Fibroblast of the aortic adventitia (primary cell): ENCODE results near the gene ERCC6L2. TPM values are rescaled to one million over a fixed set of nuclear protein-coding genes. Genes with fewer than 3 reads are reported as not detected.

Experiments
- DNase-seq: peaks from one replicate; pipeline ENCODE4 v3.0.0-alpha.2; 2010; ENCODE audit warnings: low read depth
- H3K4me3 ChIP-seq: 2 replicates; pipeline ENCODE4 v1.5.1; 2011; ENCODE audit warnings: low read depth, mild to moderate bottlenecking, control low read depth, low read length, moderate library complexity
- CTCF ChIP-seq: IDR thresholded peaks from 2 replicates; pipeline ENCODE4 v1.5.1; 2011; ENCODE audit warnings: mild to moderate bottlenecking, low read length, control low read depth, inconsistent platforms; ENCODE audit not compliant: insufficient read depth
- total RNA-seq: library from RNA; depleted of rRNA; stranded (reverse); fragments of >200 nt; gene quantifications from 2 replicates; pipeline ENCODE4 v1.2.3, GENCODE V29; 2012; ENCODE audit warnings: low replicate concordance

The ERCC6L2 gene
- total RNA-seq, 1 donor: 93.3 TPM

GRCh38 chr9:95864852-95865580 lies 10.5 kb upstream of the ERCC6L2 start:
- H3K4me3 ChIP-seq: no peak overlapping the region
- DNase-seq: no peak
- no peak for TF ChIP-seq CTCF

- no peak for DNase-seq
- no peak for TF ChIP-seq CTCF
- no peak overlapping the region for H3K4me3 ChIP-seq
Measured at GRCh38 chr9:95870352-95870751, 5.1 kb upstream of the ERCC6L2 start.

GRCh38 chr9:95870906-95871305 lies 4.6 kb upstream of the ERCC6L2 start:
- TF ChIP-seq CTCF: no peak
- no peak for DNase-seq
- H3K4me3 ChIP-seq: no peak overlapping the region

GRCh38 chr9:95874303-95874988 lies 1.0 kb upstream of the ERCC6L2 start:
- no peak overlapping the region for H3K4me3 ChIP-seq
- peak; percentile 27 for DNase-seq
- no peak for TF ChIP-seq CTCF

- no peak overlapping the region for H3K4me3 ChIP-seq
- no peak for DNase-seq
- TF ChIP-seq CTCF: no peak
Measured at GRCh38 chr9:95874989-95875304, 544 bp upstream of the ERCC6L2 start.

GRCh38 chr9:95876138-95876444 lies 600 bp downstream of the ERCC6L2 start:
- TF ChIP-seq CTCF: no peak
- H3K4me3 ChIP-seq: no peak overlapping the region
- DNase-seq: no peak
